GM12865 (cell line): ENCODE data around the gene METRNL.
"Not testable (repeated sequence)": the region's sequence is repeated elsewhere in the genome, so short reads cannot be mapped to it uniquely, and the experiment has no call there.

Experiments used
- DNase-seq: peaks from one replicate; pipeline ENCODE4 v3.0.0; 2010; ENCODE audit warnings: low read depth
- H3K4me3 ChIP-seq: 2 replicates; pipeline ENCODE4 v1.5.1; 2011; ENCODE audit warnings: mild to moderate bottlenecking, low read depth, low read length, control low read depth
- CTCF ChIP-seq: IDR thresholded peaks from 2 replicates; pipeline ENCODE4 v1.5.1; 2011; ENCODE audit warnings: low read length, control low read depth, low read depth, inconsistent platforms; ENCODE audit not compliant: insufficient read depth; ENCODE audit errors: missing control alignments

METRNL gene

GRCh38 chr17:83118071-83118841 lies 38.8 kb downstream of the METRNL start:
- TF ChIP-seq CTCF: no peak
- no peak overlapping the region for H3K4me3 ChIP-seq
- DNase-seq: no peak

- no peak for TF ChIP-seq CTCF
- no peak overlapping the region for H3K4me3 ChIP-seq
- peak; percentile 84 for DNase-seq
Measured at GRCh38 chr17:83119987-83120864, 40.8 kb downstream of the METRNL start.

- not testable (repeated sequence) for DNase-seq, H3K4me3 ChIP-seq
Measured at GRCh38 chr17:83121473-83121872, 42.1 kb downstream of the METRNL start.

GRCh38 chr17:83121921-83122820 lies 42.8 kb downstream of the METRNL start:
- H3K4me3 ChIP-seq: no peak overlapping the region
- TF ChIP-seq CTCF: no peak
- no peak for DNase-seq

- no peak overlapping the region for H3K4me3 ChIP-seq
- DNase-seq: no peak
- no peak for TF ChIP-seq CTCF
Measured at GRCh38 chr17:83122834-83123233, 43.4 kb downstream of the METRNL start.

- no peak for DNase-seq
- H3K4me3 ChIP-seq: no peak overlapping the region
- no peak for TF ChIP-seq CTCF
Measured at GRCh38 chr17:83123896-83124801, 44.7 kb downstream of the METRNL start.
